DND-41 (cell line): Measurements from ENCODE around the gene SLC22A1.

ENCODE experiments used
- ATAC-seq: fragments of 200-7000 bp; cut with Tn5 transposase; 3 replicates; pipeline ENCODE4 v1.9.1; 2021; ENCODE audit warnings: low read depth; ENCODE audit not compliant: insufficient read depth
- DNase-seq: peaks from one replicate; pipeline ENCODE4 v3.0.0-alpha.2; 2020
- H2AFZ ChIP-seq: 2 replicates; pipeline ENCODE4 v1.6.0; 2012; ENCODE audit warnings: low read depth, low read length
- H3K27ac ChIP-seq: 2 replicates; pipeline ENCODE4 v1.5.1; 2012; ENCODE audit warnings: low read length, inconsistent platforms
- H3K27me3 ChIP-seq: fragments of 200-600 bp; sonication (generic); 2 replicates; pipeline ENCODE4 v1.6.0; 2012; ENCODE audit warnings: low read length, mild to moderate bottlenecking, inconsistent platforms; ENCODE audit not compliant: insufficient read depth, poor library complexity
- H3K36me3 ChIP-seq: 2 replicates; pipeline ENCODE4 v1.5.1; 2012; ENCODE audit warnings: low read length, inconsistent platforms; ENCODE audit not compliant: insufficient read depth
- H3K4me1 ChIP-seq: 2 replicates; pipeline ENCODE4 v1.5.1; 2012; ENCODE audit warnings: mild to moderate bottlenecking, low read length; ENCODE audit not compliant: insufficient read depth
- H3K4me2 ChIP-seq: 2 replicates; pipeline ENCODE4 v1.6.0; 2012; ENCODE audit warnings: mild to moderate bottlenecking, moderate library complexity, low read length, inconsistent platforms; ENCODE audit not compliant: insufficient read depth
- H3K4me3 ChIP-seq, 2 experiments: fragments of 200-600 bp in 1 of 2; shearing (Covaris generic) in 1 of 2; 2 replicates each; pipeline ENCODE4 v1.5.1; 2012 to 2016; ENCODE audit warnings: inconsistent platforms in 2 of 2, low read length in 2 of 2, mild to moderate bottlenecking in 2 of 2, low read depth in 1 of 2, moderate library complexity in 1 of 2
- H3K79me2 ChIP-seq: 2 replicates; pipeline ENCODE4 v1.6.0; 2012; ENCODE audit warnings: low read length, inconsistent platforms; ENCODE audit not compliant: insufficient read depth
- H3K9ac ChIP-seq: 2 replicates; pipeline ENCODE4 v1.6.0; 2012; ENCODE audit warnings: low read depth, mild to moderate bottlenecking, inconsistent platforms, low read length, moderate library complexity
- H3K9me3 ChIP-seq: 2 replicates; pipeline ENCODE4 v1.5.1; 2012; ENCODE audit warnings: low read length, moderate library complexity, mild to moderate bottlenecking, inconsistent platforms; ENCODE audit not compliant: insufficient read depth, severe bottlenecking
- H4K20me1 ChIP-seq: 2 replicates; pipeline ENCODE4 v1.6.0; 2012; ENCODE audit warnings: low read length; ENCODE audit not compliant: insufficient read depth
- CTCF ChIP-seq: IDR thresholded peaks from 2 replicates; pipeline ENCODE4 v1.5.1; 2012; ENCODE audit warnings: borderline replicate concordance, low read length, moderate library complexity, mild to moderate bottlenecking; ENCODE audit not compliant: poor library complexity, severe bottlenecking; ENCODE audit errors: extremely low read depth
- EZH2 ChIP-seq: IDR thresholded peaks from 3 replicates; pipeline ENCODE4 v1.6.1; 2012; ENCODE audit warnings: borderline replicate concordance, low read depth, mild to moderate bottlenecking, moderate library complexity, low read length, inconsistent platforms; ENCODE audit not compliant: severe bottlenecking

The SLC22A1 gene

DNA sequence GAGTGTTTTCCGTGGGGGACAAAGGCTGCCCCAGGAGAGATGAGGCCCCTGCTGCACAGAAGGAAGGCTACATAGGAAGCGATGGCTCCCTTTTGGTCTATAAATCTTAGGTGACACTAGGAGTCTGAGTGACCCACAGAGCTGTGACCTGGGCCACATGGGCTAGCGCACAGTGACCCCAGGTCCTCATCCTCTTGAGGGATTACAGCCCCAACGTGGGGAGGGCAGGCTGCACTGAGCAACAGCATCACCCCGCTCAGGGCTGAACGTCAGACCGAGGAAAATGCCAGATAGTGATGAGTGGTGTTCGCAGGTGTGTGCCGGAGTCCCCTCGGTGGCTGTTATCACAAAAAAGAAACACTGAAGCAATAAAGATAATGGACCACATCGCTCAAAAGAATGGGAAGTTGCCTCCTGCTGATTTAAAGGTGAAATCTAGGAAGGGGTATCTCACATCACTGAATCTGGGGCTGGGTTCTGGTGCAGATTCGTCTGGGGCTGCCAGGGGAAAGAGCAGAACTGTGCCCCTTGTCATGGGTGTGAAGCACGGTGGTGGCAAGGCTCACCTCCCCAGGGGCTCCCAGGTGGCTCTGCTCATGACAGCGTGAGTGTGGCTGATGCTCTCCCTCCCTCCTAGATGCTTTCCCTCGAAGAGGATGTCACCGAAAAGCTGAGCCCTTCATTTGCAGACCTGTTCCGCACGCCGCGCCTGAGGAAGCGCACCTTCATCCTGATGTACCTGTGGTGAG, 14.5 kb downstream of the SLC22A1 start:
- Histone ChIP-seq H3K4me1 (peaks cover 7% of the 10 kb centered on the region), H4K20me1 (no peaks in the 10 kb centered on the region), H2AFZ (no peak overlapping the region), H3K36me3 (no peaks in the 10 kb centered on the region), H3K79me2 (no peaks in the 10 kb centered on the region), H3K27ac (no peak overlapping the region), H3K27me3 (no peaks in the 10 kb centered on the region), H3K9me3 (no peaks in the 10 kb centered on the region), H3K9ac (no peak overlapping the region), H3K4me3 (no peak overlapping the region), H3K4me2 (no peak overlapping the region)
- DNase-seq (no peak), ATAC-seq (no peak)
- TF ChIP-seq EZH2 (no peak), CTCF (no peak)

DNA sequence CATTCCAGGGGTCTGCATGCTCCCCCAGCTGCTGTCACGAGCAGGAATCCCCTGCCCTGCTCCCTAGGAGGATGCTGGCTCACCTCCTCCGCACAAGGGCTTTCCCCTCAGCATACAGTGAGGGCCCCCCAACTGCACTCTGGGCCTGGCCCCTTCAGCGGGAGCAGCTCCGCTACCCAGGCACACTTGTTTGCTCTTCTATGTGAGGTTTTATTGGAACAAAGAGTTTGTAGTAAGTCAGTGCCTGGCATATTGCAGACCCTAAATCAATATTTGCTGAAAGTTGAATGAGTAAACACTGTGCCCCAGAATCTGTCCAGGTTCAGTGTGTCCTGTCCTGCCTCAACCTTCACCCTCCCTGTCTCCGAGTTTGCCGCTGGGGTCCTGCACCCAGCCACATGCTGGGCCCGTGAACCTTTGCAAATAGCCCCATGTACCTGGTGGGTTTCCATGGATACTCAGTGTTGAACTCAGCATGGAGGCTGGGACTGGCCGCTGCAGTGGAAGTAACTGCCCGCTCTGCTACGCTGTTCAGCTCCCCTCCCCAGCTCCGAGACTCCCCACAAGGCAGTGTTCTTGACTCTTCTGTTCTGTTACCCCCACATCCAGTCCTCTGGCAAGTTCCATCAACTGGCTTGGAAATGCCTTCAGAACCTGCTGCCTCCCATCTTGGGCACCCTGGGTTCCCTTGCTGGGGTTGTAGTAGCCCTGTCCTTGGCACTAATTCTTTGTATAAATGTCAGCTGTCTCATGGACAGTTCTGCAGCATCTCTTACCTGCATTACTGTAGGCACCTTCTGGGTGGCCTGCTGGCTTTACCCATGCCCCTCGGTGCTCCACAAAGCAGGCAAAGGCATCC, 15.7 kb downstream of the SLC22A1 start:
- ATAC-seq (no peak), DNase-seq (no peak)
- Histone ChIP-seq H3K9ac (no peak overlapping the region), H3K36me3 (no peaks in the 10 kb centered on the region), H2AFZ (no peak overlapping the region), H3K4me2 (no peak overlapping the region), H3K9me3 (no peaks in the 10 kb centered on the region), H3K4me3 (no peak overlapping the region), H4K20me1 (no peaks in the 10 kb centered on the region), H3K27ac (0 out of 2 replicates have a peak overlapping the region, but pooled peaks have one; percentile 6), H3K79me2 (no peaks in the 10 kb centered on the region), H3K4me1 (peaks cover 7% of the 10 kb centered on the region), H3K27me3 (no peaks in the 10 kb centered on the region)
- TF ChIP-seq CTCF: no peak
- TF ChIP-seq EZH2: no peak

DNA sequence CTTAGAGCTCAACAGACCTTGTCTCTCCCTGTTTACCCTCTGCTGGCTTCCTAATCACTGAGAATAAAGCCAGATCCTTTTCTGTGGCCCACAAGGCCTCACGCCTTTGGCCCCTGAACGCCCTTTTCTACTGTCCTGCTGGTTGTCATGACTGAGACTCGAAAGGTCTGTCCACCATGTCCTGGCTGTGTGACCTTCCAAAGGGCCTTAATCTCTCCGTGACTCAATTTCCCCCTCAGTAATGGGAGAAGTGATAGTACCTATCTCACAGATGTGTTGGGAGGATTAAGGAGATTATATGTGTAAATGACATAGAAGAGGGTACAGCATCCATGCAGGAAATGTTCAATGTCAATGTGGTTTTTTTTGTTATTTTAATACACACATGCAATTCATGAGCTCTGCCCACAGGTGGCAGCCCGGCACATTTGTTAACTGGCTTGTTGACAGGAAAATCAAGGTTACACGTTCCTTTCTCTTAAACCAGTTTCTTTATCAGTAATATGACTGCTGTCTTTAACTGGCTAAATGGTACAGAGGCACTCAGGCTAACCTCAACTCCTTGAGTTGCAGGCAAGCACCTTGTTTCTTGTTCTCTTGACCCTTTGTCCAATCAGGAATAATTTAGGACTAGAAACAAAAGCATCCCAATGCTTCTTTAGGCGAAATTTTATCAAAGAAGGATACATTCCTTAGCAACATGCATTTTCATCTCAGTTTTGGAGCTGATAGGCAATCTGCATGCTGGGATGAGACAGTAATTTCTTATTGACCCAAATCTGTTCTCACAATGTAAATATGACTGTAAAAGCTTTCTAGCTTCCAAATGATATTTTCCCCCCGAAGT, 16.6 kb downstream of the SLC22A1 start:
- Histone ChIP-seq H2AFZ (peak overlapping the region; percentile 56), H3K27ac (peak overlapping the region; percentile 9; the same call in 1 of the 2 replicates), H3K9me3 (no peaks in the 10 kb centered on the region), H3K36me3 (no peaks in the 10 kb centered on the region), H3K27me3 (no peaks in the 10 kb centered on the region), H4K20me1 (no peaks in the 10 kb centered on the region), H3K4me2 (no peak overlapping the region), H3K4me3 (no peak overlapping the region), H3K4me1 (peaks cover 7% of the 10 kb centered on the region), H3K79me2 (no peaks in the 10 kb centered on the region), H3K9ac (no peak overlapping the region)
- DNase-seq (peak; percentile 75), ATAC-seq (peak; percentile 72)
- TF ChIP-seq CTCF: peak; percentile 87
- no peak for TF ChIP-seq EZH2
